H1 (cell line): Measurements from ENCODE around the gene RTCA.

Experiments used
- EP300 ChIP-seq, 2 experiments: IDR thresholded peaks; 1 replicate in 1 of 2; 2 replicates in 1 of 2; pipeline ENCODE4 v1.6.1; 2011 to 2012; ENCODE audit warnings: low read depth in 2 of 2, low read length in 2 of 2, mild to moderate bottlenecking in 2 of 2, borderline replicate concordance in 1 of 2, inconsistent platforms in 1 of 2, moderate library complexity in 1 of 2
- EZH2 ChIP-seq: fragments of 200-600 bp; sonication (generic); IDR thresholded peaks from 2 replicates; pipeline ENCODE4 v1.7.1; 2012; ENCODE audit warnings: low read depth, mild to moderate bottlenecking, moderate library complexity, low read length, inconsistent platforms; ENCODE audit not compliant: severe bottlenecking
- HDAC2 ChIP-seq, 2 experiments: fragments of 300-600 bp in 1 of 2; sonication (generic) in 1 of 2; IDR thresholded peaks; 2 replicates each; pipeline ENCODE4 v1.6.1; 2011 to 2012; ENCODE audit warnings: low read depth in 2 of 2, low read length in 2 of 2, mild to moderate bottlenecking in 2 of 2, moderate library complexity in 2 of 2, borderline replicate concordance in 1 of 2, inconsistent platforms in 1 of 2
- MAFK ChIP-seq: IDR thresholded peaks from 2 replicates; pipeline ENCODE4 v1.6.1; 2012; ENCODE audit warnings: low read depth, mild to moderate bottlenecking, improper control_type of control experiment, low read length
- POLR2AphosphoS5 ChIP-seq: IDR thresholded peaks from 2 replicates; pipeline ENCODE4 v1.6.1; 2011; ENCODE audit warnings: low read depth, low read length
- RFX5 ChIP-seq: IDR thresholded peaks from 2 replicates; pipeline ENCODE4 v1.6.1; 2011; ENCODE audit warnings: low read depth, low read length, improper control_type of control experiment, borderline replicate concordance
- SRF ChIP-seq: IDR thresholded peaks from 2 replicates; pipeline ENCODE4 v1.6.1; 2011; ENCODE audit warnings: mild to moderate bottlenecking, low read depth, low read length, moderate library complexity
- TBP ChIP-seq: IDR thresholded peaks from 2 replicates; pipeline ENCODE4 v1.6.1; 2011; ENCODE audit warnings: low read depth, low read length, improper control_type of control experiment
- TF ChIP-seq, protein P1 (sequence below): IDR thresholded peaks from 2 replicates; pipeline ENCODE4 v1.6.1; 2011; ENCODE audit warnings: low read length, improper control_type of control experiment
- TF ChIP-seq, protein P2 (sequence below): IDR thresholded peaks from 2 replicates; pipeline ENCODE4 v1.6.1; 2012; ENCODE audit warnings: low read length, inconsistent platforms
- TF ChIP-seq, protein P3 (sequence below), 3 experiments: IDR thresholded peaks; 1 replicate in 2 of 3; 2 replicates in 1 of 3; pipeline versions ENCODE4 v1.5.1 to v1.6.1; 2011; ENCODE audit warnings: low read length in 3 of 3, mild to moderate bottlenecking in 3 of 3, inconsistent platforms in 2 of 3, low read depth in 1 of 3, moderate library complexity in 1 of 3; ENCODE audit not compliant: insufficient read depth in 1 of 3; ENCODE audit errors: control extremely low read depth in 1 of 3

DNA sequence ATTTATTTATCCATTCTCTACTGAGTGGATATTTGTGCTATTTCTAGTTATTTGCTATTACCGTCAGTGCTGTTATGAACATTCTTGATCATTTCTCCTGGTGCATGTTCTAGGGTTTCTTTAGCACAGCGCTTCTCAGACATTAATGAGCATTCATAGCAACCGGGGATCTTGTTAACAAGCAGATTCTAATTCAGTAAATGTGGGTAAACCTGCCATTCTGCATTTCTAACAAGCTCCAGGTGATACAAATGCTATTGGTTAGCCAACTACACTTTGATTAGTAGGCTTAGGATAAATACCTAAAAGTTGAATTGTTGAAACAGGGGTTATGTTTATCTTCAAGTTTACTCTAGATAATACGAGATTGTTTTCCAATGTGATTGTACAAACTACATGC is 13.1 kb upstream of the RTCA start:
- TF ChIP-seq SRF (no peak), POLR2AphosphoS5 (no peak), RFX5 (no peak), HDAC2 (IDR thresholded peaks at IDR 0.05; ENCODE audit: borderline replicate concordance in 1 of 2, low read depth in 2 of 2, low read length in 2 of 2) (no peak), MAFK (no peak), EP300 (IDR thresholded peaks at IDR 0.05; ENCODE audit: borderline replicate concordance in 1 of 2, low read depth in 2 of 2, low read length in 2 of 2) (no peak), TBP (no peak), EZH2 (no peak)
- TF ChIP-seq, protein P1, sequence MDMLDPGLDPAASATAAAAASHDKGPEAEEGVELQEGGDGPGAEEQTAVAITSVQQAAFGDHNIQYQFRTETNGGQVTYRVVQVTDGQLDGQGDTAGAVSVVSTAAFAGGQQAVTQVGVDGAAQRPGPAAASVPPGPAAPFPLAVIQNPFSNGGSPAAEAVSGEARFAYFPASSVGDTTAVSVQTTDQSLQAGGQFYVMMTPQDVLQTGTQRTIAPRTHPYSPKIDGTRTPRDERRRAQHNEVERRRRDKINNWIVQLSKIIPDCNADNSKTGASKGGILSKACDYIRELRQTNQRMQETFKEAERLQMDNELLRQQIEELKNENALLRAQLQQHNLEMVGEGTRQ: no peak
- TF ChIP-seq, protein P2, sequence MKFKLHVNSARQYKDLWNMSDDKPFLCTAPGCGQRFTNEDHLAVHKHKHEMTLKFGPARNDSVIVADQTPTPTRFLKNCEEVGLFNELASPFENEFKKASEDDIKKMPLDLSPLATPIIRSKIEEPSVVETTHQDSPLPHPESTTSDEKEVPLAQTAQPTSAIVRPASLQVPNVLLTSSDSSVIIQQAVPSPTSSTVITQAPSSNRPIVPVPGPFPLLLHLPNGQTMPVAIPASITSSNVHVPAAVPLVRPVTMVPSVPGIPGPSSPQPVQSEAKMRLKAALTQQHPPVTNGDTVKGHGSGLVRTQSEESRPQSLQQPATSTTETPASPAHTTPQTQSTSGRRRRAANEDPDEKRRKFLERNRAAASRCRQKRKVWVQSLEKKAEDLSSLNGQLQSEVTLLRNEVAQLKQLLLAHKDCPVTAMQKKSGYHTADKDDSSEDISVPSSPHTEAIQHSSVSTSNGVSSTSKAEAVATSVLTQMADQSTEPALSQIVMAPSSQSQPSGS: no peak
- TF ChIP-seq, protein P3, sequence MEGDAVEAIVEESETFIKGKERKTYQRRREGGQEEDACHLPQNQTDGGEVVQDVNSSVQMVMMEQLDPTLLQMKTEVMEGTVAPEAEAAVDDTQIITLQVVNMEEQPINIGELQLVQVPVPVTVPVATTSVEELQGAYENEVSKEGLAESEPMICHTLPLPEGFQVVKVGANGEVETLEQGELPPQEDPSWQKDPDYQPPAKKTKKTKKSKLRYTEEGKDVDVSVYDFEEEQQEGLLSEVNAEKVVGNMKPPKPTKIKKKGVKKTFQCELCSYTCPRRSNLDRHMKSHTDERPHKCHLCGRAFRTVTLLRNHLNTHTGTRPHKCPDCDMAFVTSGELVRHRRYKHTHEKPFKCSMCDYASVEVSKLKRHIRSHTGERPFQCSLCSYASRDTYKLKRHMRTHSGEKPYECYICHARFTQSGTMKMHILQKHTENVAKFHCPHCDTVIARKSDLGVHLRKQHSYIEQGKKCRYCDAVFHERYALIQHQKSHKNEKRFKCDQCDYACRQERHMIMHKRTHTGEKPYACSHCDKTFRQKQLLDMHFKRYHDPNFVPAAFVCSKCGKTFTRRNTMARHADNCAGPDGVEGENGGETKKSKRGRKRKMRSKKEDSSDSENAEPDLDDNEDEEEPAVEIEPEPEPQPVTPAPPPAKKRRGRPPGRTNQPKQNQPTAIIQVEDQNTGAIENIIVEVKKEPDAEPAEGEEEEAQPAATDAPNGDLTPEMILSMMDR (IDR thresholded peaks at IDR 0.05; ENCODE audit: control extremely low read depth in 1 of 3, insufficient read depth in 1 of 3, low read depth in 1 of 3, low read length in 3 of 3): no peak
